GM12878 (cell line): ENCODE data around the gene AP3M1. TPM values are rescaled to one million over a fixed set of nuclear protein-coding genes. Genes with fewer than 3 reads are reported as not detected.
A peak's percentile ranks its signal among the peaks of the same experiment; 100 is the strongest.

ENCODE experiments used
- ATAC-seq: fragments of 200-7000 bp; cut with Tn5 transposase; 3 replicates; pipeline ENCODE4 v1.9.1; 2020; ENCODE audit warnings: mild to moderate bottlenecking, moderate library complexity
- BruUV-seq: library from RNA; stranded (reverse); fragments of 400-500 nt; replicated peaks from 2 replicates; lab custom pipeline; 2021; lab: Mats Ljungman, UMichigan
- CTCF ChIA-PET: fragments of 300-600 bp; sonication (Branson Sonifier 250); formaldehyde crosslinking; extraction: SDS; loops from one replicate; lab custom pipeline; 2021; ENCODE audit warnings: inconsistent platforms; lab: Yijun Ruan, JAX
- POLR2A ChIA-PET: fragments of 350-600 bp; formaldehyde crosslinking; extraction: SDS; loops from one replicate; lab custom pipeline; 2021; ENCODE audit warnings: inconsistent platforms; lab: Charles Lee
- RAD21 ChIA-PET: fragments of 300-600 bp; sonication (Branson Sonifier 250); formaldehyde crosslinking; loops from one replicate; lab custom pipeline; 2023; ENCODE audit warnings: antibody characterized with exemption; ENCODE audit not compliant: unreplicated experiment; lab: Charles Lee
- SMC1A ChIA-PET: fragments of 300-600 bp; sonication (Branson Sonifier 250); formaldehyde crosslinking; loops from one replicate; lab custom pipeline; 2023; ENCODE audit not compliant: unreplicated experiment, uncharacterized antibody; lab: Charles Lee
- DNase-seq: peaks from one replicate; pipeline ENCODE4 v3.0.0-alpha.2; 2011; ENCODE audit warnings: low read depth, low spot score
- FAIRE-seq: peaks from 3 replicates; lab custom pipeline; 2011; peaks lifted over from hg19 to GRCh38; lab: Jason Lieb, UNC
- H2AFZ ChIP-seq: 2 replicates; pipeline ENCODE4 v1.6.0; 2011; ENCODE audit warnings: low read depth, low read length, control low read depth; ENCODE audit not compliant: control insufficient read depth
- H3K27ac ChIP-seq: 2 replicates; pipeline ENCODE4 v1.5.1; 2011; ENCODE audit warnings: control low read depth; ENCODE audit not compliant: control insufficient read depth, insufficient read depth
- H3K27me3 ChIP-seq, 2 experiments: replicated peaks in 1 of 2; 2 replicates each; pipeline versions ENCODE4 v1.6.0 to v1.6.1; 2011; ENCODE audit warnings: low read length in 1 of 2; ENCODE audit not compliant: control insufficient read depth in 2 of 2, insufficient read depth in 2 of 2
- H3K36me3 ChIP-seq, 2 experiments: 2 replicates each; pipeline ENCODE4 v1.5.1; 2011; ENCODE audit warnings: low read length in 1 of 2; ENCODE audit not compliant: control insufficient read depth in 2 of 2, insufficient read depth in 2 of 2
- H3K4me1 ChIP-seq: 2 replicates; pipeline ENCODE4 v1.6.1; 2011; ENCODE audit warnings: mild to moderate bottlenecking, low read length, moderate library complexity, mixed read lengths; ENCODE audit not compliant: control insufficient read depth, insufficient read depth
- H3K4me2 ChIP-seq: 2 replicates; pipeline ENCODE4 v1.6.0; 2011; ENCODE audit warnings: control low read depth; ENCODE audit not compliant: control insufficient read depth, insufficient read depth
- H3K4me3 ChIP-seq: fragments of 200-600 bp; sonication (generic); 2 replicates; pipeline ENCODE4 v1.5.1; 2016
- H3K79me2 ChIP-seq: 2 replicates; pipeline ENCODE4 v1.6.0; 2011; ENCODE audit warnings: low read length; ENCODE audit not compliant: control insufficient read depth, insufficient read depth
- H3K9ac ChIP-seq: 2 replicates; pipeline ENCODE4 v1.8.0; 2011; ENCODE audit warnings: low read length, control low read depth, mixed read lengths; ENCODE audit not compliant: control insufficient read depth, insufficient read depth
- H3K9me3 ChIP-seq: replicated peaks from 3 replicates; pipeline ENCODE4 v1.5.1; 2011; ENCODE audit warnings: mild to moderate bottlenecking, low read length; ENCODE audit not compliant: control insufficient read depth, insufficient read depth
- H4K20me1 ChIP-seq: 2 replicates; pipeline ENCODE4 v1.6.0; 2011; ENCODE audit not compliant: control insufficient read depth, insufficient read depth
- HCFC1 ChIP-seq: fragments of 150-350 bp; IDR thresholded peaks from 2 replicates; pipeline ENCODE4 v1.6.1; 2014; ENCODE audit warnings: low read length
- KAT2A ChIP-seq: conservative IDR thresholded peaks from 2 replicates; pipeline ENCODE4 v1.6.1; 2011; ENCODE audit warnings: low read depth, low read length; ENCODE audit not compliant: control insufficient read depth
- LARP7 ChIP-seq: fragments of 450-650 bp; IDR thresholded peaks from 2 replicates; pipeline ENCODE4 v1.6.1; 2017; ENCODE audit warnings: mild to moderate bottlenecking
- MTA3 ChIP-seq: IDR thresholded peaks from 2 replicates; pipeline ENCODE4 v1.6.1; 2012; ENCODE audit warnings: low read length, inconsistent platforms, borderline replicate concordance
- NR2C1 ChIP-seq: fragments of 450-650 bp; IDR thresholded peaks from 2 replicates; pipeline ENCODE4 v1.6.1; 2017; ENCODE audit warnings: antibody characterized with exemption, mild to moderate bottlenecking, moderate library complexity
- SMARCA5 ChIP-seq: fragments of 450-650 bp; IDR thresholded peaks from 2 replicates; pipeline ENCODE4 v1.6.1; 2017; ENCODE audit warnings: mild to moderate bottlenecking
- TCF7 ChIP-seq: IDR thresholded peaks from 2 replicates; pipeline ENCODE4 v1.6.1; 2014; ENCODE audit warnings: antibody characterized with exemption, borderline replicate concordance
- YY1 ChIP-seq: IDR thresholded peaks from 2 replicates; pipeline ENCODE4 v1.6.1; 2011; ENCODE audit warnings: low read depth, mild to moderate bottlenecking, low read length
- ZNF207 ChIP-seq: fragments of 450-650 bp; IDR thresholded peaks from 2 replicates; pipeline ENCODE4 v1.6.1; 2014; ENCODE audit warnings: antibody characterized with exemption, mild to moderate bottlenecking, borderline replicate concordance
- ZNF217 ChIP-seq: fragments of 450-650 bp; IDR thresholded peaks from 2 replicates; pipeline ENCODE4 v1.6.1; 2017; ENCODE audit warnings: antibody characterized with exemption, mild to moderate bottlenecking
- WGBS: methylation state at CpG from one replicate; pipeline ENCODE4 v1.1.6; 2016; ENCODE audit warnings: low lambda C conversion rate; ENCODE audit not compliant: insufficient replicate concordance, insufficient coverage; ENCODE audit errors: missing lambda C conversion rate; 5-methylcytosine and 5-hydroxymethylcytosine counted together
- in situ Hi-C: fragments of 300-500 bp; cut with MboI; formaldehyde crosslinking; loops from 9 replicates; pipeline ENCODE4 v1.14.3; 2018; ENCODE audit warnings: mixed read lengths
- intact Hi-C: fragments of 100-400 bp; cut with micrococcal nuclease; formaldehyde crosslinking; loops from one replicate; pipeline ENCODE4 v1.14.2; 2022; ENCODE audit not compliant: unreplicated experiment
- polyA plus RNA-seq, 11 experiments: library from polyadenylated mRNA; depleted of rRNA in 4 of 11; unstranded in 6 of 11; stranded (reverse) in 5 of 11; fragments of >200 nt; fragmentation: Nextera tagmentation in 4 of 11; fragmentation: Illumina TruSeq in 1 of 11; extraction: Ambion mirVana in 4 of 11; extraction: Trizol in 1 of 11; gene quantifications; 1 replicate in 1 of 11; 2 replicates in 10 of 11; pipeline versions ENCODE4 v1.2.1 to v1.2.3, GENCODE V29; 2011 to 2016; ENCODE audit warnings: inconsistent platforms in 2 of 11, missing spikeins in 2 of 11, low read depth in 1 of 11
- total RNA-seq, 4 experiments: library from RNA; depleted of rRNA in 3 of 4; stranded (reverse); fragments of >200 nt in 3 of 4; fragmentation: Illumina TruSeq in 1 of 4; extraction: Trizol in 1 of 4; gene quantifications; 2 replicates each; pipeline versions ENCODE4 v1.2.1 to v1.2.3, GENCODE V29; 2013 to 2021
- TF ChIP-seq, protein P1 (sequence below): IDR thresholded peaks from 2 replicates; pipeline ENCODE4 v1.6.1; 2011; ENCODE audit warnings: low read depth, mild to moderate bottlenecking, low read length, moderate library complexity, borderline replicate concordance; ENCODE audit errors: extremely low read depth
- TF ChIP-seq, protein P2 (sequence below): fragments of 450-650 bp; formaldehyde crosslinking; IDR thresholded peaks from 2 replicates; pipeline ENCODE4 v1.5.0; 2022; ENCODE audit warnings: mild to moderate bottlenecking, missing genetic modification characterization

Gene AP3M1
- total and polyA plus RNA-seq, 10 of the 15 experiments (the other 5 are each of a cell fraction or from before 2014, with no cell fraction given), result 22.1 to 83.4 (median 47.7) TPM

DNA sequence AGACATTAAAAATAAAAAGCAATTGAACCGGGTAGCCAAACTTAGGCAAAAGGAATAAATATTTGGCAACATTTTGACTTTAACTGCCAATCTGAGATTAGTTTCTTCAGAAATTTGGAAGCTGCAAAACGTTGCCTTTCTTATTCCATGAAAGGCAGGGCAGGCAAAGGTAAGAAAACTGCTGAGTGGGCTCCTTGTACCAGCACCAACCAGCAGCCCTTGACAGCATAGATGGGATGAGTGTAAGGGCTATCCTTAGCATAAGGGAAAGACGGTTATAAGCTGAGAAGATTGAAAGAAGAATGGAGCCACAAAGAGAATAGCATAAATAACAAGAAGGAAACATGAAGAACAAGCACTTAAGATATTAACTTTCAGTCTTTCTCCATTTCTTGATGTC is 28.6 kb downstream of the AP3M1 start:
- ChIA-PET POLR2A (interaction anchor here (0.5 to 1.2 kb wide), 2 partner anchors 22 to 630 kb away, joined by 3 read pairs; no protein-coding TSS in a partner anchor), SMC1A (interaction anchor here (1.3 to 3.8 kb wide), 5 partner anchors 12 to 235 kb away, joined by 3 to 23 read pairs (median 12); no protein-coding TSS in a partner anchor), CTCF (interaction anchor here (0.8 to 3.4 kb wide), 10 partner anchors 9 to 236 kb away, joined by 3 to 23 read pairs (median 4); no protein-coding TSS in a partner anchor), RAD21 (interaction anchor here (0.7 kb wide), 1 partner anchor 181 kb away, joined by 3 read pairs; no protein-coding TSS in a partner anchor)
- TSS peak; percentile 25 for BruUV-seq
- H3K36me3 ChIP-seq, result peaks cover 9 to 43% of the 10 kb centered on the region in 2 experiments
- no peaks in the 10 kb centered on the region for H4K20me1 ChIP-seq
- H3K4me3 ChIP-seq, result no peak overlapping the region
- H3K9me3 ChIP-seq, result no peaks in the 10 kb centered on the region
- FAIRE-seq, result no peak
- ATAC-seq, result no peak
- TF ChIP-seq ZNF217 (no peak), MTA3 (no peak), YY1 (no peak), LARP7 (no peak), NR2C1 (no peak), TCF7 (no peak), HCFC1 (no peak), SMARCA5 (no peak), KAT2A (no peak), ZNF207 (no peak)
- TF ChIP-seq, protein P1, sequence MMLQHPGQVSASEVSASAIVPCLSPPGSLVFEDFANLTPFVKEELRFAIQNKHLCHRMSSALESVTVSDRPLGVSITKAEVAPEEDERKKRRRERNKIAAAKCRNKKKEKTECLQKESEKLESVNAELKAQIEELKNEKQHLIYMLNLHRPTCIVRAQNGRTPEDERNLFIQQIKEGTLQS, result no peak
- TF ChIP-seq, protein P2, sequence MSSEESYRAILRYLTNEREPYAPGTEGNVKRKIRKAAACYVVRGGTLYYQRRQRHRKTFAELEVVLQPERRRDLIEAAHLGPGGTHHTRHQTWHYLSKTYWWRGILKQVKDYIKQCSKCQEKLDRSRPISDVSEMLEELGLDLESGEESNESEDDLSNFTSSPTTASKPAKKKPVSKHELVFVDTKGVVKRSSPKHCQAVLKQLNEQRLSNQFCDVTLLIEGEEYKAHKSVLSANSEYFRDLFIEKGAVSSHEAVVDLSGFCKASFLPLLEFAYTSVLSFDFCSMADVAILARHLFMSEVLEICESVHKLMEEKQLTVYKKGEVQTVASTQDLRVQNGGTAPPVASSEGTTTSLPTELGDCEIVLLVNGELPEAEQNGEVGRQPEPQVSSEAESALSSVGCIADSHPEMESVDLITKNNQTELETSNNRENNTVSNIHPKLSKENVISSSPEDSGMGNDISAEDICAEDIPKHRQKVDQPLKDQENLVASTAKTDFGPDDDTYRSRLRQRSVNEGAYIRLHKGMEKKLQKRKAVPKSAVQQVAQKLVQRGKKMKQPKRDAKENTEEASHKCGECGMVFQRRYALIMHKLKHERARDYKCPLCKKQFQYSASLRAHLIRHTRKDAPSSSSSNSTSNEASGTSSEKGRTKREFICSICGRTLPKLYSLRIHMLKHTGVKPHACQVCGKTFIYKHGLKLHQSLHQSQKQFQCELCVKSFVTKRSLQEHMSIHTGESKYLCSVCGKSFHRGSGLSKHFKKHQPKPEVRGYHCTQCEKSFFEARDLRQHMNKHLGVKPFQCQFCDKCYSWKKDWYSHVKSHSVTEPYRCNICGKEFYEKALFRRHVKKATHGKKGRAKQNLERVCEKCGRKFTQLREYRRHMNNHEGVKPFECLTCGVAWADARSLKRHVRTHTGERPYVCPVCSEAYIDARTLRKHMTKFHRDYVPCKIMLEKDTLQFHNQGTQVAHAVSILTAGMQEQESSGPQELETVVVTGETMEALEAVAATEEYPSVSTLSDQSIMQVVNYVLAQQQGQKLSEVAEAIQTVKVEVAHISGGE (CRISPR knock-in tag), result no peak
- no peak for DNase-seq
- H3K79me2 ChIP-seq, result no peaks in the 10 kb centered on the region
- H3K27me3 ChIP-seq, result no peaks in the 10 kb centered on the region
- in situ Hi-C loops (no loop called here), intact Hi-C loops (loop anchor here (10.0 kb wide), 1 partner anchor 973 kb away; a partner anchor contains a TSS)
- H2AFZ ChIP-seq, result no peak overlapping the region
- H3K4me2 ChIP-seq, result no peak overlapping the region
- WGBS, result 60% methylated on average over 3 of the region's 3 CpGs
- H3K9ac ChIP-seq, result no peak overlapping the region
- H3K27ac ChIP-seq, result no peak overlapping the region
- peaks cover 10% of the 10 kb centered on the region for H3K4me1 ChIP-seq
